ENCODE results near the gene TTLL3. TPM values are rescaled to one million over a fixed set of nuclear protein-coding genes. Genes with fewer than 3 reads are reported as not detected.
A peak's percentile ranks its signal among the peaks of the same experiment; 100 is the strongest.
"Not testable (repeated sequence)": the region's sequence is repeated elsewhere in the genome, so short reads cannot be mapped to it uniquely, and the experiment has no call there.

TTLL3 gene
- total RNA-seq: 2.2 and 5.8 TPM in 2 replicates

- DNase-seq (ENCODE audit: low read depth in 2 of 2): peak; percentile 59 to 60
Measured at GRCh38 chr3:9809615-9810432, at the start of gene TTLL3. TSS of gene TTLL3 (plus strand) at chr3:9810262. CDS start at chr3:9810662, 400 bp downstream.

- no peak for DNase-seq (ENCODE audit: low read depth in 2 of 2)
Measured at GRCh38 chr3:9760779-9761505, 49.1 kb upstream of the TTLL3 start.

GRCh38 chr3:9761919-9762318 is 48.1 kb upstream of the TTLL3 start:
- DNase-seq (ENCODE audit: low read depth in 2 of 2): no peak

- no peak for DNase-seq (ENCODE audit: low read depth in 2 of 2)
Measured at GRCh38 chr3:9762871-9763270, 47.2 kb upstream of the TTLL3 start.

- no peak for DNase-seq (ENCODE audit: low read depth in 2 of 2)
Measured at GRCh38 chr3:9765865-9766264, 44.2 kb upstream of the TTLL3 start.

- no peak for DNase-seq (ENCODE audit: low read depth in 2 of 2)
Measured at GRCh38 chr3:9767418-9767817, 42.6 kb upstream of the TTLL3 start.

GRCh38 chr3:9768141-9768775 is 41.8 kb upstream of the TTLL3 start:
- DNase-seq (ENCODE audit: low read depth in 2 of 2): no peak

- no peak for DNase-seq (ENCODE audit: low read depth in 2 of 2)
Measured at GRCh38 chr3:9769012-9769411, 41.0 kb upstream of the TTLL3 start.

GRCh38 chr3:9769426-9770275 is 40.4 kb upstream of the TTLL3 start, which contains the start of gene CAMK1:
TSS of gene CAMK1 (minus strand) at chr3:9769947. CDS start at chr3:9767749, 2,198 bp downstream.
- DNase-seq (ENCODE audit: low read depth in 2 of 2): peak; percentile 64 to 76

GRCh38 chr3:9770276-9770812 is 39.7 kb upstream of the TTLL3 start:
- no peak for DNase-seq (ENCODE audit: low read depth in 2 of 2)

- not testable (repeated sequence) for DNase-seq (ENCODE audit: low read depth in 2 of 2)
Measured at GRCh38 chr3:9771007-9771406, 39.1 kb upstream of the TTLL3 start.

GRCh38 chr3:9776896-9777693 is 33.0 kb upstream of the TTLL3 start:
- DNase-seq (ENCODE audit: low read depth in 2 of 2): no peak

GRCh38 chr3:9777694-9778021 is 32.4 kb upstream of the TTLL3 start:
- DNase-seq (ENCODE audit: low read depth in 2 of 2): no peak

- no peak for DNase-seq (ENCODE audit: low read depth in 2 of 2)
Measured at GRCh38 chr3:9778143-9779074, 31.7 kb upstream of the TTLL3 start.

- DNase-seq (ENCODE audit: low read depth in 2 of 2): no peak
Measured at GRCh38 chr3:9779075-9779593, 30.9 kb upstream of the TTLL3 start.

- no peak for DNase-seq (ENCODE audit: low read depth in 2 of 2)
Measured at GRCh38 chr3:9779721-9780457, 30.2 kb upstream of the TTLL3 start.

GRCh38 chr3:9780458-9780812 is 29.6 kb upstream of the TTLL3 start:
- DNase-seq (ENCODE audit: low read depth in 2 of 2): no peak

GRCh38 chr3:9780910-9781309 is 29.2 kb upstream of the TTLL3 start:
- no peak for DNase-seq (ENCODE audit: low read depth in 2 of 2)

Data from lung microvascular endothelial cell (primary cell).